ENCODE results near the gene RNASE11. TPM values are rescaled to one million over a fixed set of nuclear protein-coding genes. Genes with fewer than 3 reads are reported as not detected.
"Not testable (repeated sequence)": the region's sequence is repeated elsewhere in the genome, so short reads cannot be mapped to it uniquely, and the experiment has no call there.

Gene RNASE11
- total RNA-seq, 1 donor from 2014 or later, result not detected

GRCh38 chr14:20623798-20624197, 36.0 kb upstream of the RNASE11 start:
- no peak for TF ChIP-seq CTCF (IDR thresholded peaks at IDR 0.05; ENCODE audit: borderline replicate concordance)
- H3K27me3 ChIP-seq (ENCODE audit: low read depth), result peaks cover 6% of the 10 kb centered on the region
- intact Hi-C loops (cut with micrococcal nuclease), result no loop called here
- H3K9me3 ChIP-seq (replicated peaks), result peaks cover 6% of the 10 kb centered on the region
- no peak for DNase-seq
- H3K4me1 ChIP-seq, result peaks cover 28% of the 10 kb centered on the region
- H3K27ac ChIP-seq (replicated peaks), result no peak overlapping the region
- H3K36me3 ChIP-seq, result no peaks in the 10 kb centered on the region
- no peak overlapping the region for H3K4me3 ChIP-seq

- no peak for DNase-seq
- Histone ChIP-seq H3K36me3 (no peaks in the 10 kb centered on the region), H3K9me3 (replicated peaks) (peaks cover 6% of the 10 kb centered on the region), H3K27me3 (ENCODE audit: low read depth) (no peaks in the 10 kb centered on the region), H3K4me1 (peaks cover 28% of the 10 kb centered on the region), H3K4me3 (peak overlapping the region; percentile 24), H3K27ac (replicated peaks) (no peak overlapping the region)
- intact Hi-C loops (cut with micrococcal nuclease), result no loop called here
- no peak for TF ChIP-seq CTCF (IDR thresholded peaks at IDR 0.05; ENCODE audit: borderline replicate concordance)
Observed at GRCh38 chr14:20622816-20623291, 35.1 kb upstream of the RNASE11 start.

- DNase-seq, result no peak
- intact Hi-C loops (cut with micrococcal nuclease), result no loop called here
- H3K36me3 ChIP-seq, result no peaks in the 10 kb centered on the region
- no peak overlapping the region for H3K27ac ChIP-seq (replicated peaks)
- TF ChIP-seq CTCF (IDR thresholded peaks at IDR 0.05; ENCODE audit: borderline replicate concordance), result no peak
- peaks cover 19% of the 10 kb centered on the region for H3K4me1 ChIP-seq
- peaks cover 6% of the 10 kb centered on the region for H3K9me3 ChIP-seq (replicated peaks)
- H3K4me3 ChIP-seq, result no peak overlapping the region
- no peaks in the 10 kb centered on the region for H3K27me3 ChIP-seq (ENCODE audit: low read depth)
Observed at GRCh38 chr14:20620798-20621478, 33.1 kb upstream of the RNASE11 start.

- peaks cover 15% of the 10 kb centered on the region for H3K4me1 ChIP-seq
- intact Hi-C loops (cut with micrococcal nuclease), result loop anchor here (10.0 kb wide), 1 partner anchor 145 kb away; no protein-coding TSS in a partner anchor
- not testable (repeated sequence) for H3K27ac ChIP-seq (replicated peaks); DNase-seq; H3K4me3 ChIP-seq; H3K27me3 ChIP-seq (ENCODE audit: low read depth); H3K36me3 ChIP-seq; H3K9me3 ChIP-seq (replicated peaks)
Observed at GRCh38 chr14:20619688-20620087, 31.9 kb upstream of the RNASE11 start.

GRCh38 chr14:20618271-20618749, 30.5 kb upstream of the RNASE11 start:
- Histone ChIP-seq H3K9me3 (replicated peaks) (no peaks in the 10 kb centered on the region), H3K4me3 (no peak overlapping the region), H3K36me3 (no peaks in the 10 kb centered on the region), H3K4me1 (peaks cover 20% of the 10 kb centered on the region), H3K27me3 (ENCODE audit: low read depth) (no peaks in the 10 kb centered on the region), H3K27ac (replicated peaks) (no peak overlapping the region)
- intact Hi-C loops (cut with micrococcal nuclease), result loop anchor here (10.0 kb wide), 1 partner anchor 144 kb away; no protein-coding TSS in a partner anchor
- no peak for TF ChIP-seq CTCF (IDR thresholded peaks at IDR 0.05; ENCODE audit: borderline replicate concordance)
- DNase-seq, result no peak

All from left ventricle myocardium inferior (tissue), 1 donor.